ENCODE results near the gene TMEM116.

- no peak for TF ChIP-seq CTCF (optimal IDR thresholded peaks at IDR 0.05 in 1 of 3, IDR thresholded peaks at IDR 0.05 in 1 of 3, conservative IDR thresholded peaks at IDR 0.05 in 1 of 3; ENCODE audit: extremely low read depth in 1 of 3, insufficient read depth in 2 of 3, low read length in 3 of 3)
- TF ChIP-seq EZH2 (IDR thresholded peaks at IDR 0.05; ENCODE audit: low read length) = no peak
These were observed 32.4 kb downstream of the TMEM116 start for GRCh38 chr12:111980598-111980997.
